Measurements from ENCODE around the gene ANKRD17.
"Not testable (repeated sequence)": the region's sequence is repeated elsewhere in the genome, so short reads cannot be mapped to it uniquely, and the experiment has no call there.

Gene ANKRD17

GRCh38 chr4:73205482-73205881, 53.1 kb downstream of the ANKRD17 start:
- Histone ChIP-seq H3K36me3 (ENCODE audit: control insufficient read depth, insufficient read depth, low read length) (no peaks in the 10 kb centered on the region), H3K27me3 (replicated peaks; ENCODE audit: control insufficient read depth, insufficient read depth, low read length, poor library complexity, severe bottlenecking) (no peaks in the 10 kb centered on the region), H3K4me1 (ENCODE audit: control insufficient read depth, insufficient read depth, low read length, poor library complexity, severe bottlenecking) (no peaks in the 10 kb centered on the region), H3K27ac (ENCODE audit: insufficient read depth, low read length, poor library complexity, severe bottlenecking) (no peak overlapping the region), H3K9me3 (ENCODE audit: control insufficient read depth, low read length) (no peaks in the 10 kb centered on the region), H3K4me3 (ENCODE audit: insufficient read depth, low read depth, low read length, poor library complexity, severe bottlenecking) (no peak overlapping the region)
- no peak for DNase-seq

- H3K27ac ChIP-seq (ENCODE audit: insufficient read depth, low read length, poor library complexity, severe bottlenecking); DNase-seq: not testable (repeated sequence)
These were observed 54.6 kb downstream of the ANKRD17 start for GRCh38 chr4:73203976-73204375.

GRCh38 chr4:73197220-73197619, 61.4 kb downstream of the ANKRD17 start:
- Histone ChIP-seq H3K27ac (ENCODE audit: insufficient read depth, low read length, poor library complexity, severe bottlenecking) (no peak overlapping the region), H3K27me3 (replicated peaks; ENCODE audit: control insufficient read depth, insufficient read depth, low read length, poor library complexity, severe bottlenecking) (no peaks in the 10 kb centered on the region), H3K36me3 (ENCODE audit: control insufficient read depth, insufficient read depth, low read length) (no peaks in the 10 kb centered on the region), H3K4me1 (ENCODE audit: control insufficient read depth, insufficient read depth, low read length, poor library complexity, severe bottlenecking) (no peaks in the 10 kb centered on the region), H3K9me3 (ENCODE audit: control insufficient read depth, low read length) (no peaks in the 10 kb centered on the region), H3K4me3 (ENCODE audit: insufficient read depth, low read depth, low read length, poor library complexity, severe bottlenecking) (no peak overlapping the region)
- no peak for DNase-seq

More at GRCh38 chr4:73203976-73204375, 54.6 kb downstream of the ANKRD17 start:
- not testable (repeated sequence) for H3K36me3 ChIP-seq (ENCODE audit: control insufficient read depth, insufficient read depth, low read length); H3K4me1 ChIP-seq (ENCODE audit: control insufficient read depth, insufficient read depth, low read length, poor library complexity, severe bottlenecking); H3K9me3 ChIP-seq (ENCODE audit: control insufficient read depth, low read length); H3K4me3 ChIP-seq (ENCODE audit: insufficient read depth, low read depth, low read length, poor library complexity, severe bottlenecking); H3K27me3 ChIP-seq (replicated peaks; ENCODE audit: control insufficient read depth, insufficient read depth, low read length, poor library complexity, severe bottlenecking)

- Histone ChIP-seq H3K27ac (ENCODE audit: insufficient read depth, low read length, poor library complexity, severe bottlenecking) (no peak overlapping the region), H3K36me3 (ENCODE audit: control insufficient read depth, insufficient read depth, low read length) (no peaks in the 10 kb centered on the region), H3K4me1 (ENCODE audit: control insufficient read depth, insufficient read depth, low read length, poor library complexity, severe bottlenecking) (no peaks in the 10 kb centered on the region), H3K4me3 (ENCODE audit: insufficient read depth, low read depth, low read length, poor library complexity, severe bottlenecking) (no peak overlapping the region), H3K9me3 (ENCODE audit: control insufficient read depth, low read length) (no peaks in the 10 kb centered on the region), H3K27me3 (replicated peaks; ENCODE audit: control insufficient read depth, insufficient read depth, low read length, poor library complexity, severe bottlenecking) (no peaks in the 10 kb centered on the region)
- no peak for DNase-seq
These were observed 64.5 kb downstream of the ANKRD17 start for GRCh38 chr4:73194064-73194463.

GRCh38 chr4:73193659-73194058, 64.9 kb downstream of the ANKRD17 start:
- Histone ChIP-seq H3K4me3 (ENCODE audit: insufficient read depth, low read depth, low read length, poor library complexity, severe bottlenecking) (no peak overlapping the region), H3K9me3 (ENCODE audit: control insufficient read depth, low read length) (no peaks in the 10 kb centered on the region), H3K4me1 (ENCODE audit: control insufficient read depth, insufficient read depth, low read length, poor library complexity, severe bottlenecking) (no peaks in the 10 kb centered on the region), H3K27me3 (replicated peaks; ENCODE audit: control insufficient read depth, insufficient read depth, low read length, poor library complexity, severe bottlenecking) (no peaks in the 10 kb centered on the region), H3K27ac (ENCODE audit: insufficient read depth, low read length, poor library complexity, severe bottlenecking) (no peak overlapping the region), H3K36me3 (ENCODE audit: control insufficient read depth, insufficient read depth, low read length) (no peaks in the 10 kb centered on the region)
- DNase-seq = no peak

GRCh38 chr4:73193155-73193554, 65.4 kb downstream of the ANKRD17 start:
- no peaks in the 10 kb centered on the region for H3K4me1 ChIP-seq (ENCODE audit: control insufficient read depth, insufficient read depth, low read length, poor library complexity, severe bottlenecking)
- H3K27me3 ChIP-seq (replicated peaks; ENCODE audit: control insufficient read depth, insufficient read depth, low read length, poor library complexity, severe bottlenecking) = no peaks in the 10 kb centered on the region
- H3K36me3 ChIP-seq (ENCODE audit: control insufficient read depth, insufficient read depth, low read length) = no peaks in the 10 kb centered on the region
- no peak for DNase-seq
- H3K4me3 ChIP-seq (ENCODE audit: insufficient read depth, low read depth, low read length, poor library complexity, severe bottlenecking) = no peak overlapping the region
- H3K27ac ChIP-seq (ENCODE audit: insufficient read depth, low read length, poor library complexity, severe bottlenecking) = no peak overlapping the region
- no peaks in the 10 kb centered on the region for H3K9me3 ChIP-seq (ENCODE audit: control insufficient read depth, low read length)

GRCh38 chr4:73189274-73189810, 69.3 kb downstream of the ANKRD17 start:
- H3K27me3 ChIP-seq (replicated peaks; ENCODE audit: control insufficient read depth, insufficient read depth, low read length, poor library complexity, severe bottlenecking) = no peaks in the 10 kb centered on the region
- no peaks in the 10 kb centered on the region for H3K36me3 ChIP-seq (ENCODE audit: control insufficient read depth, insufficient read depth, low read length)
- H3K4me1 ChIP-seq (ENCODE audit: control insufficient read depth, insufficient read depth, low read length, poor library complexity, severe bottlenecking) = no peaks in the 10 kb centered on the region
- H3K9me3 ChIP-seq (ENCODE audit: control insufficient read depth, low read length) = no peaks in the 10 kb centered on the region
- no peak for DNase-seq
- no peak overlapping the region for H3K4me3 ChIP-seq (ENCODE audit: insufficient read depth, low read depth, low read length, poor library complexity, severe bottlenecking)
- H3K27ac ChIP-seq (ENCODE audit: insufficient read depth, low read length, poor library complexity, severe bottlenecking) = no peak overlapping the region

- Histone ChIP-seq H3K27ac (ENCODE audit: insufficient read depth, low read length, poor library complexity, severe bottlenecking) (no peak overlapping the region), H3K4me1 (ENCODE audit: control insufficient read depth, insufficient read depth, low read length, poor library complexity, severe bottlenecking) (no peaks in the 10 kb centered on the region), H3K36me3 (ENCODE audit: control insufficient read depth, insufficient read depth, low read length) (no peaks in the 10 kb centered on the region), H3K27me3 (replicated peaks; ENCODE audit: control insufficient read depth, insufficient read depth, low read length, poor library complexity, severe bottlenecking) (no peaks in the 10 kb centered on the region), H3K9me3 (ENCODE audit: control insufficient read depth, low read length) (no peaks in the 10 kb centered on the region), H3K4me3 (ENCODE audit: insufficient read depth, low read depth, low read length, poor library complexity, severe bottlenecking) (no peak overlapping the region)
- no peak for DNase-seq
These were observed 71.3 kb downstream of the ANKRD17 start for GRCh38 chr4:73187325-73187724.

- Histone ChIP-seq H3K27me3 (replicated peaks; ENCODE audit: control insufficient read depth, insufficient read depth, low read length, poor library complexity, severe bottlenecking) (no peaks in the 10 kb centered on the region), H3K36me3 (ENCODE audit: control insufficient read depth, insufficient read depth, low read length) (no peaks in the 10 kb centered on the region), H3K9me3 (ENCODE audit: control insufficient read depth, low read length) (no peaks in the 10 kb centered on the region), H3K27ac (ENCODE audit: insufficient read depth, low read length, poor library complexity, severe bottlenecking) (no peak overlapping the region), H3K4me1 (ENCODE audit: control insufficient read depth, insufficient read depth, low read length, poor library complexity, severe bottlenecking) (no peaks in the 10 kb centered on the region), H3K4me3 (ENCODE audit: insufficient read depth, low read depth, low read length, poor library complexity, severe bottlenecking) (no peak overlapping the region)
- no peak for DNase-seq
These were observed 72.7 kb downstream of the ANKRD17 start for GRCh38 chr4:73185903-73186302.

- no peak for DNase-seq
- Histone ChIP-seq H3K27ac (ENCODE audit: insufficient read depth, low read length, poor library complexity, severe bottlenecking) (no peak overlapping the region), H3K9me3 (ENCODE audit: control insufficient read depth, low read length) (no peaks in the 10 kb centered on the region), H3K4me1 (ENCODE audit: control insufficient read depth, insufficient read depth, low read length, poor library complexity, severe bottlenecking) (no peaks in the 10 kb centered on the region), H3K36me3 (ENCODE audit: control insufficient read depth, insufficient read depth, low read length) (peaks cover 2% of the 10 kb centered on the region), H3K27me3 (replicated peaks; ENCODE audit: control insufficient read depth, insufficient read depth, low read length, poor library complexity, severe bottlenecking) (no peaks in the 10 kb centered on the region), H3K4me3 (ENCODE audit: insufficient read depth, low read depth, low read length, poor library complexity, severe bottlenecking) (no peak overlapping the region)
These were observed 77.4 kb downstream of the ANKRD17 start for GRCh38 chr4:73181231-73181630.

All from effector memory CD4-positive, alpha-beta T cell (primary cell).